Forelimb muscle (tissue), 1 donor: Measurements from ENCODE around the gene IRF4. TPM values are rescaled to one million over a fixed set of nuclear protein-coding genes. Genes with fewer than 3 reads are reported as not detected.
"Not testable (repeated sequence)": the region's sequence is repeated elsewhere in the genome, so short reads cannot be mapped to it uniquely, and the experiment has no call there.

Experiments
- DNase-seq: peaks from one replicate; pipeline ENCODE4 v3.0.0-alpha.2; 2013; ENCODE audit warnings: low read depth
- polyA plus RNA-seq: library from polyadenylated mRNA; unstranded; fragments of 120-200 nt; gene quantifications from one replicate; pipeline ENCODE4 v1.2.1, GENCODE V29; 2013; ENCODE audit not compliant: insufficient read length

Gene IRF4
- polyA plus RNA-seq, 1 donor: 0.65 TPM

GRCh38 chr6:366389-367297 lies 24.9 kb upstream of the IRF4 start:
- no peak for DNase-seq

DNA sequence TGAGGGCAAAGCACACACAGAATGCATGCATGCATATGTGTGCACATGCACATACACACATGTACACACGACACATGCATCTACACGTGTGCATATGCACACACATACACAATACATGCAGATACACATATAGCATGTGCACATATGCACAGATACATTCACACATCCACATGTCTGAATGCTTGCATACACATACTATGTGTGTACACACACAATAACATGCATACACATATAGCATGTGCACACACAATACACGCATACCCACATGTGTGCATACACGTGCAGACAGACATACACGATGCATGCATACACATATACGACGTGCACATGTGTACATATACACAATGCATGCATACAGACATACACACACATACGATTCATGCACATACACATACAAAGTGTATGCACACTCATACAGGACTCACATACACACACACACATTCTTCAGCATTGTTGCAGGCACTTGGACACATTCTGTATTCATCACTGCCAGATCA lies 24.2 kb upstream of the IRF4 start:
- DNase-seq: no peak

GRCh38 chr6:367891-368630 lies 23.5 kb upstream of the IRF4 start:
- DNase-seq: no peak

DNA sequence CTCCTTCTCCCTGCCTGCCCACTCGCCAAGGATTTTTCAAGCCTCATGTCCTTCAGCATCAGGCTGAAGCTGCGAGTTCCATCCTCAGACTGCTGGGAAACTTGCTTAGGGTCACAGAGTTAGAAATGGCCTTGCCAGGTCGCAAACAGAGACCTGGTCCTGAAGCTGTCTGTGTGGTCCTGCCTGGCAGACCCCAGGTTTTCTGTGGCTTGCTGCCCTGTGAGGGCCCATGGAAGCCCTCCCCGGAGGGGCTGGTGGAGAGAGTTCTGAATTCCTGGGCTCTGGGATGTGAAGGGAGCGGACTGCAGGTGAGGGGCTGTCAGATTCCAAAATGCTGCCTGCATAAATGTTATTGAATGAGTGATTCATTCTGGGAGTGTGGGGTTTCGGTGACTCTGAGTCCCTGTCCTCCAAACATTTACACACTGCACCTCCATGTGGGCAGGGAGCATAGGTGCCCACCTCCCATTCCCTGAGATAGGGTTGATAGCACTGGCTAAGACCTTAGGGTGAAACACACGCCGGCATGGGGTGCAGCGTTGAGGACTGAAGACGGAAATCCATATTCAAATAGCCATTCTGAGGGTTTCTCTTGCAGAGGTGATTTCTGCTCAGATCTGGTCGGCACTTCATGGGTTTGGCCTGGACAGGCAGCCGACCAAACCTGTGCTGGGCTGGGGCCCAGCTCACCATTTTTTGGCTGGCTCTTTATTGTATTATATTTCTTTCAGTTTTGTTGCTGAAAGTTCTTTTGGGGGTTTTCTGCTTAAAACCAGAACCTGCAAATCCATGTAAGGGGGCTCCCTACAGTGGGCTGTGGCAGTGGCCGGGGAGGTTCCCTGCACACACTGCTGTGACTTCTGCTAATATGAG lies 21.8 kb upstream of the IRF4 start:
- DNase-seq: no peak

DNA sequence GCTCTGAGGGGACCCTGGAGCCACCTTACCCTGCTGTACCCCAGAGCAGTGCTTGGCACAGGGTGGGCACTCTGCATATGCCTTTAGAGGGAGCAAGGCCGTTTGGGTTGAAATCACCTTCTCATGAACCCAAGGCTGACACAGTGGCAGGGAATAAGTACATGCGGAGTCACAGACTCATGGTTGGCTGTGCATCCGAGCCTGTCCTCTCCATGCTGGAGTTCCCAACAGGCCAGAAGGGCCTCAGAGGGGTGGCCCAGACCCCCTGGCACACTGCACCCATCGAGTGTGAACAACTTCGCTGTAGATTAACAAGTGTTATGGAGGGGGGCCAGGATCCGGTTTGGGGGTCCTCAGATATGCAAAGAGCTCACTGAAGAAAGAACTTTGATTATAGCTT lies 21.0 kb upstream of the IRF4 start:
- DNase-seq: no peak

DNA sequence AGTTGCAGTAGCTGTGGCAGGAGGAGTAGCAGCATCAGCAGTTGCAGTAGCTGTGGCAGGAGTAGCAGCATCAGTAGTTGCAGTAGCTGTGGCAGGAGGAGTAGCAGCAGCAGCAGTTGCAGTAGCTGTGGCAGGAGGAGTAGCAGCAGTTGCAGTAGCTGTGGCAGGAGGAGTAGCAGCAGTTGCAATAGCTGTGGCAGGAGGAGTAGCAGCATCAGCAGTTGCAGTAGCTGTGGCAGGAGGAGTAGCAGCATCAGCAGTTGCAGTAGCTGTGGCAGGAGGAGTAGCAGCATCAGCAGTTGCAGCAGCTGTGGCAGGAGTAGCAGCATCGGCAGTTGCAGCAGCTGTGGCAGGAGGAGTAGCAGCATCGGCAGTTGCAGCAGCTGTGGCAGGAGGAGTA lies 19.7 kb upstream of the IRF4 start:
- not testable (repeated sequence) for DNase-seq

GRCh38 chr6:372336-372911 lies 19.1 kb upstream of the IRF4 start:
- DNase-seq: no peak

DNA sequence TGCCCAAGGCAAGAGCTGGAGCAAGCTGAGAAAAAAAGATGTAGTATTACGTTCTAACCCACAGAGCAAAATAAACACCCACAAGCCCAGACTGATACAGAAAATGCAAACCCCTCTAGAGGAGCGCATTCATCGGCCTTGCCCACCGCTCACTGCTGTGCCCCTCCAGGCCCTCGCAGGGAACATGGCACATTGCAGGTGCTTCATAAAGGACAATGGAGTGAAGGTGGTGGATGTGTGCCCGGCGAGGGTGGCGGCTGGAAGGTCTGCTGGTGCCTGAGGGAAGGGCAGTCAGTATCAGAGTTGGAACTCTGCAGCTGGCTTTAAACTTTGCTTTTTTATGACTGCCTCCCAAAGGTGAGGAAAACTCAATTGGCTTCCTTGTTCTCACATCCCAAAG lies 18.5 kb upstream of the IRF4 start:
- DNase-seq: no peak

DNA sequence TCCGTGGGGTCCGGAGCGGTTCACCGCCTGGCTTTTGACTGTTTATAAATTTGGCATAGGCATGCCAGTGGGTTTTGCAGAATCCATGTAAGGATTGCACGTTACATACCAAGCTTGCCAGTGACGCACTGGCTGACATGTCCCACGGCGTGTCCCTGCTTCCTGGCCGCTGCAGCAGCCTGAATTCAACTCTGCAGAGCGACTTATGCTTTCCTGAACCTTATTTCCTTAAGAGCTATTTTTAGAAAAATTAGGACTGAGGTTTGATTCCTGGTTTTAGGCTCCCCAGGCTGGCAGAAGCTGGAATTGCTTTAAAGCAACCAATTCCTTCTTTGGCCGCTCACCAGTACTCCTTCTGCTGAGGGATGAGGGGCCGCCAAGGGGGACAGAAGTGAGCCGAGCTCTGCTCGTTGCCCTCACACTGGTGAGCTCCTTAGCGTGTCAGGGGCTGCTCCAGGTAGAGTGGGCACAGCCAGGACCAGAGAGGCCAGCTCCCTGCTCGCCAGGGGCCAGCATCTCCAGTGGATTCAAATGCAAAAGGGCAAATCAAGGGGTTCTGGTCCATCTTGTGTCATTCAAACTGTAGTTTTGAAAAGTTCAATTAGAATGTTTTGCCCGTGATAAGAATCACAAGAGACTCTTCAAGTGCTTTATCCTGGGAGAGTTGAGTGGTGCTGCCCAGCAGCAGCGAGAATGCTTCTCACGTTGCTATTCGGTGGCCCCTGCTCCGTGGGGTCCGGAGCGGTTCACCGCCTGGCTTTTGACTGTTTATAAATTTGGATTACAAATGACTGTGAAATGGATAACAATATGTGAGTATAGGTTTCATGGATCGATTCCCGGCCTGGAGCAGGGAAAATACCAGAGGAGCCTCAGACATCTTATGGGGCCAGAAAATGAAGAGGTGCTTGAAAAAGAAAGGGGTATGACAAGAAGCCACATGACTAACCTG lies 17.5 kb upstream of the IRF4 start:
- no peak for DNase-seq

- DNase-seq: no peak
Observed at GRCh38 chr6:374956-375355, 16.6 kb upstream of the IRF4 start.

GRCh38 chr6:376827-377640 lies 14.5 kb upstream of the IRF4 start:
- DNase-seq: no peak

DNA sequence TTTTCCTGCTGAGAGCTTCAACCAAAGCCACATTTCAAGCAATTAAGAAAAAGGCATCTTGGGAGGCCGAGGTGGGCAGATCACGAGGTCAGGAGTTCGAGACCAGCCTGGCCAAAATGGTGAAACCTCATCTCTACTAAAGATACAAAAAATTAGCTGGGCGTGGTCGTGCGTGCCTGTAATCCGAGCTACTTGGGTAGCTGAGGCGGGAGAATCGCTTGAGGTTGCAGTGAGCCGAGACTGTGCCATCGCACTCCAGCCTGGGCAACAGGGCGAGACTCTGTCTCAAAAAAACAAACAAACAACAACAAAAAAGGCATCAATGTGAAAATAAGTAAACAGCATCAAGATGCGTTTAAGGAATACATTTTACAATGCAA lies 13.9 kb upstream of the IRF4 start:
- DNase-seq: not testable (repeated sequence)

GRCh38 chr6:378090-378957 lies 13.2 kb upstream of the IRF4 start:
- no peak for DNase-seq

DNA sequence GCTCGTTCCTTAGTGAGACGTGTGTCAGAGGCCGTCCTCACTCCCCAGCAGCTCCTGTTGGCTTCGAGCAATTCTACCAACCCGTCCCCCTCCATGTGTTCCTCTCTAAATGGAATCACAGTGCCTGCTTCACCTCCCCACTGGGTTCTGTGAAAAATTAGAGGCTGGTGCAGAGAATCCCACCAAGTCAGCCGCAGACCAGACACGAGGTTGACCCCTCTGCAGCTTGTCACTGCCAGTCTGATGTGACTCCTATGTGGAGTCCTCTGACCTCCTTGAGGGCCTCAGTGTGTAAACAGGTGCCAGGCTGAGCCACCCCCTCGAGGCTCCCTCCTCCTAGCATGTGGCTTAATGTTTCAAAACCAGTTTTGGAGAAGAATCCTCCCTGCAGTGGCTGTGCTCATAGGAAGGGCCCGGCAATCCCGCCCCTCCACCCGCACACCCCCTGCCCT lies 12.6 kb upstream of the IRF4 start:
- DNase-seq: no peak

- DNase-seq: no peak
Observed at GRCh38 chr6:379410-380181, 12.0 kb upstream of the IRF4 start.

DNA sequence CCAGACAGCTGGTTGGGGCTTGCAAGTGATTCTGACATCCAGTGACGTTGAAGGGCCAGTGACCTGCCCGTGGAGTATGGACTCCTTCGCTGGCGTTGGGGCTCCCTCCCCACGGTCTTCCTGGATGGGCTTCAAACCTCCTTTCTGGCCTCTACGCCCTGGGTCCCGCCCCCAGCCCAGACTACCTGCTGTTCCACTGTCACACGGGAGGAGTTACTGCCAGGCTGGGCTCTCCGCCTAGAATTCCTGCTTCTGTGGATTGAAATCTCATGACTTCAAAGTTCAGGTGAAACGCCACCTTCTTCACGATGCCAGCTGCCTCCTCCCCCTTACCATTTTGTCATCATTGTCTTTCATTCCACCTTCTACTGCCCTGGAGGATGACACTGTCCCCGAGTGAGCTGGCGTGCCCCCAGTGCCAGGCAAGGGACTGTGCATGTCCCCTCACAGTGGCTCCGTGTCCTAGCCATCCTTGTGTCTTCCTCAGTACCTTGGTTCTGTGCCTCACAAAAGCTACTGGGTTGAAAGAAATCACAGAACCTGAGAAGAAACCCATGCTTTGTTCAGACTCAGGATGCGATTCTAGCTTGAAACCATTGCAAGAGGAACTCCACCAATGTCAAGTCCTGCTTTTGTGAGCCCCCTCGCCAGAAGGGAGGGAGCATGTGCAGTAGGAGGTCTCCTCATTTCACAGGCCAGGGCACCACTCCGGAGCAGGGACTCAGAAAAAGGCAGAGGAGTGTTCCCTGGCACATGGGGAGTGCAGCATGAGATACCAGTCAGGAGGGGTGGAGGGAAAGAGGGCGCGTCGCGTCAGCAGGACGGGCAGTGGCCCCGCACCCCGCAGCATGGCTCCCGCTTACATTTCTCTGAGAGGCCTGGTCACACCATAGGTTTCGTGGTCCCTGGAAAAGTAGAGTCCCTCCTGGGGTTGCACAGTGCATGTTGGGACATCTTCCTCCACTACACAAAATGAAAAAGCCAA lies 11.0 kb upstream of the IRF4 start:
- no peak for DNase-seq
